DND-41 (cell line): ENCODE results near the gene GPR4.

Experiments used
- ATAC-seq: fragments of 200-7000 bp; cut with Tn5 transposase; 3 replicates; pipeline ENCODE4 v1.9.1; 2021; ENCODE audit warnings: low read depth; ENCODE audit not compliant: insufficient read depth
- DNase-seq: peaks from one replicate; pipeline ENCODE4 v3.0.0-alpha.2; 2020
- H2AFZ ChIP-seq: 2 replicates; pipeline ENCODE4 v1.6.0; 2012; ENCODE audit warnings: low read depth, low read length
- H3K27ac ChIP-seq: 2 replicates; pipeline ENCODE4 v1.5.1; 2012; ENCODE audit warnings: low read length, inconsistent platforms
- H3K27me3 ChIP-seq: fragments of 200-600 bp; sonication (generic); 2 replicates; pipeline ENCODE4 v1.6.0; 2012; ENCODE audit warnings: low read length, mild to moderate bottlenecking, inconsistent platforms; ENCODE audit not compliant: insufficient read depth, poor library complexity
- H3K36me3 ChIP-seq: 2 replicates; pipeline ENCODE4 v1.5.1; 2012; ENCODE audit warnings: low read length, inconsistent platforms; ENCODE audit not compliant: insufficient read depth
- H3K4me1 ChIP-seq: 2 replicates; pipeline ENCODE4 v1.5.1; 2012; ENCODE audit warnings: mild to moderate bottlenecking, low read length; ENCODE audit not compliant: insufficient read depth
- H3K4me2 ChIP-seq: 2 replicates; pipeline ENCODE4 v1.6.0; 2012; ENCODE audit warnings: mild to moderate bottlenecking, moderate library complexity, low read length, inconsistent platforms; ENCODE audit not compliant: insufficient read depth
- H3K4me3 ChIP-seq, 2 experiments: fragments of 200-600 bp in 1 of 2; shearing (Covaris generic) in 1 of 2; 2 replicates each; pipeline ENCODE4 v1.5.1; 2012 to 2016; ENCODE audit warnings: inconsistent platforms in 2 of 2, low read length in 2 of 2, mild to moderate bottlenecking in 2 of 2, low read depth in 1 of 2, moderate library complexity in 1 of 2
- H3K79me2 ChIP-seq: 2 replicates; pipeline ENCODE4 v1.6.0; 2012; ENCODE audit warnings: low read length, inconsistent platforms; ENCODE audit not compliant: insufficient read depth
- H3K9ac ChIP-seq: 2 replicates; pipeline ENCODE4 v1.6.0; 2012; ENCODE audit warnings: low read depth, mild to moderate bottlenecking, inconsistent platforms, low read length, moderate library complexity
- H3K9me3 ChIP-seq: 2 replicates; pipeline ENCODE4 v1.5.1; 2012; ENCODE audit warnings: low read length, moderate library complexity, mild to moderate bottlenecking, inconsistent platforms; ENCODE audit not compliant: insufficient read depth, severe bottlenecking
- H4K20me1 ChIP-seq: 2 replicates; pipeline ENCODE4 v1.6.0; 2012; ENCODE audit warnings: low read length; ENCODE audit not compliant: insufficient read depth
- EZH2 ChIP-seq: IDR thresholded peaks from 3 replicates; pipeline ENCODE4 v1.6.1; 2012; ENCODE audit warnings: borderline replicate concordance, low read depth, mild to moderate bottlenecking, moderate library complexity, low read length, inconsistent platforms; ENCODE audit not compliant: severe bottlenecking
- TF ChIP-seq, protein P1 (sequence below): IDR thresholded peaks from 2 replicates; pipeline ENCODE4 v1.5.1; 2012; ENCODE audit warnings: borderline replicate concordance, low read length, moderate library complexity, mild to moderate bottlenecking; ENCODE audit not compliant: poor library complexity, severe bottlenecking; ENCODE audit errors: extremely low read depth

GPR4 gene

DNA sequence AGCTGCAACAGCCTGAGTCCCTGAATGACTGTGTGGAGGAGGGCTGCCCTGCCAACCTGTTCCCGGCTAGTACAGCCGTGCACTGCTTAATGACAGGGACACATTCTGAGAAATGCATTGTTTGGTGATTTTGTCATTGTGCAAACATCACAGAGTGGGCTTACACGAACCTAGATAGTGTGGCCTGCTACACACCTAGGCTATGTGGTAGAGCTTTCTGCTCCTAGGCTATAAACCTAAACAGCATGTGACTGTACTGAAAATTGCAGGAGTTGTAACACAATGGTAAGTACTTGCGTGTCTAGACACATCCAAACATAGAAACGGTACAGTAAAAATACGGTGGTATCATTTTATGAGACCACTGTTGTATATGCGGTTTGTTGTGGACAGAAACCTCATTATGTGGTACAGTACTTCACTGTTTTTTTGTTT lies 59.8 kb downstream of the GPR4 start:
- H3K79me2 ChIP-seq = no peaks in the 10 kb centered on the region
- no peaks in the 10 kb centered on the region for H3K4me1 ChIP-seq
- no peak for TF ChIP-seq EZH2
- TF ChIP-seq, protein P1, sequence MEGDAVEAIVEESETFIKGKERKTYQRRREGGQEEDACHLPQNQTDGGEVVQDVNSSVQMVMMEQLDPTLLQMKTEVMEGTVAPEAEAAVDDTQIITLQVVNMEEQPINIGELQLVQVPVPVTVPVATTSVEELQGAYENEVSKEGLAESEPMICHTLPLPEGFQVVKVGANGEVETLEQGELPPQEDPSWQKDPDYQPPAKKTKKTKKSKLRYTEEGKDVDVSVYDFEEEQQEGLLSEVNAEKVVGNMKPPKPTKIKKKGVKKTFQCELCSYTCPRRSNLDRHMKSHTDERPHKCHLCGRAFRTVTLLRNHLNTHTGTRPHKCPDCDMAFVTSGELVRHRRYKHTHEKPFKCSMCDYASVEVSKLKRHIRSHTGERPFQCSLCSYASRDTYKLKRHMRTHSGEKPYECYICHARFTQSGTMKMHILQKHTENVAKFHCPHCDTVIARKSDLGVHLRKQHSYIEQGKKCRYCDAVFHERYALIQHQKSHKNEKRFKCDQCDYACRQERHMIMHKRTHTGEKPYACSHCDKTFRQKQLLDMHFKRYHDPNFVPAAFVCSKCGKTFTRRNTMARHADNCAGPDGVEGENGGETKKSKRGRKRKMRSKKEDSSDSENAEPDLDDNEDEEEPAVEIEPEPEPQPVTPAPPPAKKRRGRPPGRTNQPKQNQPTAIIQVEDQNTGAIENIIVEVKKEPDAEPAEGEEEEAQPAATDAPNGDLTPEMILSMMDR = no peak
- H3K27ac ChIP-seq = no peak overlapping the region
- no peaks in the 10 kb centered on the region for H3K36me3 ChIP-seq
- no peaks in the 10 kb centered on the region for H3K9me3 ChIP-seq
- ATAC-seq (no peak), DNase-seq (no peak)
- no peak overlapping the region for H2AFZ ChIP-seq
- no peak overlapping the region for H3K9ac ChIP-seq
- no peak overlapping the region for H3K4me2 ChIP-seq
- no peak overlapping the region for H3K4me3 ChIP-seq
- no peaks in the 10 kb centered on the region for H4K20me1 ChIP-seq
- H3K27me3 ChIP-seq = no peaks in the 10 kb centered on the region
